ENCODE data around the gene RAB30.

The RAB30 gene

DNA sequence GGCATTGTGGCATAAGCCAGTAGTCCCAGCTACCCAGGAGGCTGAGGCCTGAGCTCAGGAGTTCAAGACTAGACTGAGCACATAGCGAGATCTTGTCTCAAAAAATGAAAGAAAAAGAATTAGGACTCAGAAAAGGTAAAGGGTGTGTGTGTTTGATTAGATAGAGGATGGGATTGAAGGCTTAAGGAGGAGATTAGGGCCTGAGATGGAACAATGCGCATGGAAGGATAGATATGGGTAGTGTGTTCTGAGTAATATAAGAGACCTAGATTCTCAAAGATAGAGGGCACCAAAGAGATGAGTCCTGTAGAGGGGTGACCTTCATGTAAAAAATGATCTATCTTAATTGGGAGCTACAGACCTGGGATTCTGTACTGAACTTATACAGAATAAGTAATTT is 17.3 kb upstream of the RAB30 start:
- no peak overlapping the region for H3K27ac Mint-ChIP-seq
- no peaks in the 10 kb centered on the region for H3K36me3 Mint-ChIP-seq
- ATAC-seq (ENCODE audit: low read depth) = no peak

DNA sequence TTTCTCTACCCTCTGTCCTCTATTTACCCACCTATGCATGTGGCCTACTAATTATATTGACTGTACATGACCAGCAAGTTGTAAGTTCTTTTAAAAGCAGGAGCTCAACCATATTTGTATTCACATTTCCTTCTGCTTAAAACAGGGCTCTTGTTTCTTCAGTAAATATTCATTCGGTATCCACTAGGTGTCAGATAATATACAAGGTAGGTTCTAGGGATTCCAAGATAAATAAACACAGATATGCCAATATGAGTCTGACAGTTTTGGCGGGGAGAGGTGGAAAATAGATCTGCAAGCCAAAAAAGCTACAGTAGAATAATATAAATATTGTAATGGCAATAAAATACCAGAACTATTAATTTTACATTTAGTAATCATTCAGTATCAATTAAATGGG is 15.3 kb upstream of the RAB30 start:
- H3K27ac Mint-ChIP-seq = no peak overlapping the region
- H3K4me3 Mint-ChIP-seq = no peak overlapping the region
- peaks cover 11% of the 10 kb centered on the region for H3K4me1 Mint-ChIP-seq
- ATAC-seq (ENCODE audit: low read depth) = no peak
- DNase-seq (ENCODE audit: low spot score in 2 of 2) = no peak
- no peaks in the 10 kb centered on the region for H3K36me3 Mint-ChIP-seq
- no peaks in the 10 kb centered on the region for H3K27me3 Mint-ChIP-seq
- no peaks in the 10 kb centered on the region for H3K9me3 Mint-ChIP-seq

More for the DNA sequence above, 17.3 kb upstream of the RAB30 start:
- H3K4me3 Mint-ChIP-seq = no peak overlapping the region
- H3K4me1 Mint-ChIP-seq = peaks cover 11% of the 10 kb centered on the region
- no peaks in the 10 kb centered on the region for H3K27me3 Mint-ChIP-seq
- H3K9me3 Mint-ChIP-seq = no peaks in the 10 kb centered on the region
- no peak for DNase-seq (ENCODE audit: low spot score in 2 of 2)

DNA sequence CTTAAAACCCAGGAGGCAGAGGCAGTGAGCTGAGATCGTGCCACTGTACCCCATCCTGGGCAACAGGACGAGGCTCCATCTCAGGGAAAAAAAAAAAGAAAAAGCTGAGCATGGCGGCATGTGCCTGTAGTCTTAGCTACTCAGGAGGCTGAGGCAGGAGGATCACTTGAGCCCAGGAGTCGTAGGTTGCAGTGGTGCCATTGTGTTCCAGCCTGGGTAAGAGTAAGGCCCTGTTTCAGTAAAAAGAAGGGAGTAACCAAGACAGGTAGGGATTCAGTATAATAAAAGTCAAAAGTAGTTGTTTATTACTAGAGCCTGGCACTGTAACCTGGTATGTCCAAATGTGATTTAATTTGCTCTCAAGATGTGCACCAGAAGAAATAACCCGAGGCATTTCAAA is 8.1 kb upstream of the RAB30 start:
- ATAC-seq (ENCODE audit: low read depth) (no peak), DNase-seq (ENCODE audit: low spot score in 2 of 2) (no peak)
- Mint-ChIP-seq H3K4me3 (no peak overlapping the region), H3K4me1 (peaks cover 10% of the 10 kb centered on the region), H3K27me3 (no peaks in the 10 kb centered on the region), H3K27ac (peak overlapping the region; percentile 50), H3K9me3 (no peaks in the 10 kb centered on the region), H3K36me3 (peaks cover 7% of the 10 kb centered on the region)

DNA sequence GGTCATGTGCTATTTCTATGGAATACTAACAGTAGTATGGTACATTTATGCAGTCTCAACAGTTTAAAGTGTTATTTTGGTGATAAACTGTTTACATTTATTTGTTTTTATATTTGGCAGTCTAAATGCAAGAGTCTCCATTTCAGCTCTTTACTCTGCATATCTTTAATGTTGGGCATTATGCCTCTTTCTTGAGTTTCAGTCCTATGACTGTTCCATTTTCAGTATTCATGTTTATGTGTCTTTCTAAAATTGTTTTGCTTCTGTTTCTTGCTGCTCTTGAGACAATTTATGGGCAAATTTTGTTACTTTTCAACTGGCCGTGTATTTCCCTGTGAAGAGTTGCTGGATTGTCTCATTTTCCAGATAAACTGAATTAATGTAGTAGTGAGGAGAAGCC is 6.6 kb upstream of the RAB30 start:
- Mint-ChIP-seq H3K27me3 (no peaks in the 10 kb centered on the region), H3K9me3 (no peaks in the 10 kb centered on the region), H3K36me3 (peaks cover 13% of the 10 kb centered on the region), H3K27ac (peak overlapping the region; percentile 60), H3K4me1 (peaks cover 18% of the 10 kb centered on the region), H3K4me3 (no peak overlapping the region)
- no peak for ATAC-seq (ENCODE audit: low read depth)
- DNase-seq (ENCODE audit: low spot score in 2 of 2) = no peak

DNA sequence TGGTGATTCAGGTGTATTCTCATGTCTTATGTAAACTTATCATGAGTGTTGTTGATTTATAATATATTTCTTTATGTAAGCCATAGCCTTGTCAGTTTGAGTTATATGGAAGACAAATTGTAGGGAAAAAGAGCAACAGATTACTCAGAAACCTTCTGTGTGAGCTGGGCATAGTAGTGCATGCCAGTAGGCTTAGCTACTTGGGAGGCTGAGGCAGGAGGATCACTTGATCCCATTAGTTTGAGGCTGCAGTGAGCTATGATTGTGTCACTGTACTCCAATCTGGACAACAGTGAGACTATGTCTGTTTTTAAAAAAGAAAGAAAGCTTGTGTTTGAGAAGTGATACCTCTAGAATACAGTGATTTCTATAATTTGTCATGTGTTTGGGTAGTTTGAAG is 2.2 kb upstream of the RAB30 start:
- Mint-ChIP-seq H3K4me3 (no peak overlapping the region), H3K9me3 (no peaks in the 10 kb centered on the region), H3K27me3 (no peaks in the 10 kb centered on the region), H3K36me3 (peaks cover 15% of the 10 kb centered on the region), H3K4me1 (peaks cover 34% of the 10 kb centered on the region), H3K27ac (no peak overlapping the region)
- DNase-seq (ENCODE audit: low spot score in 2 of 2) = no peak
- no peak for ATAC-seq (ENCODE audit: low read depth)

DNA sequence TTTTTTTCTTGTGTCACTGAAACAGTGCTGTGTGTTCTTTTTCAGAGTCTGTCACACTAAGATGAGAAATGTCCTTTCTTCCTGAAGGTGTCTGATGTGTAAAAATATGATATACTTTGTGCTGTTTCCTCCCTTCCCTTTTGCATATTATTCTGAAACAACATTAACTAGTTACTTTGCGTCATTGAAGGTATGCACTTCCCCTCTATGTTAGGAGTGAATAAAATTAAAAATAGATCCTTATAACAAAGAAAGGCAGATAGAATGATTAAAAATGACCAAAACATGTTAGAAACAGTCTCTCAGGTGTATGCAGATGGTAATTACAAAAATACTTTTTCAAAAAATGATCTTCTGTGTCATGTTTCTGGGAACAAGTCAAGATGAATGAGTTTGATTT is 1.6 kb upstream of the RAB30 start:
- H3K27me3 Mint-ChIP-seq = no peaks in the 10 kb centered on the region
- peak; percentile 21 for ATAC-seq (ENCODE audit: low read depth)
- no peak overlapping the region for H3K4me3 Mint-ChIP-seq
- no peak overlapping the region for H3K27ac Mint-ChIP-seq
- DNase-seq (ENCODE audit: low spot score in 2 of 2) = peak in 1 of 2 donors; percentile 7
- H3K9me3 Mint-ChIP-seq = no peaks in the 10 kb centered on the region
- H3K4me1 Mint-ChIP-seq = peaks cover 36% of the 10 kb centered on the region
- H3K36me3 Mint-ChIP-seq = peaks cover 16% of the 10 kb centered on the region

DNA sequence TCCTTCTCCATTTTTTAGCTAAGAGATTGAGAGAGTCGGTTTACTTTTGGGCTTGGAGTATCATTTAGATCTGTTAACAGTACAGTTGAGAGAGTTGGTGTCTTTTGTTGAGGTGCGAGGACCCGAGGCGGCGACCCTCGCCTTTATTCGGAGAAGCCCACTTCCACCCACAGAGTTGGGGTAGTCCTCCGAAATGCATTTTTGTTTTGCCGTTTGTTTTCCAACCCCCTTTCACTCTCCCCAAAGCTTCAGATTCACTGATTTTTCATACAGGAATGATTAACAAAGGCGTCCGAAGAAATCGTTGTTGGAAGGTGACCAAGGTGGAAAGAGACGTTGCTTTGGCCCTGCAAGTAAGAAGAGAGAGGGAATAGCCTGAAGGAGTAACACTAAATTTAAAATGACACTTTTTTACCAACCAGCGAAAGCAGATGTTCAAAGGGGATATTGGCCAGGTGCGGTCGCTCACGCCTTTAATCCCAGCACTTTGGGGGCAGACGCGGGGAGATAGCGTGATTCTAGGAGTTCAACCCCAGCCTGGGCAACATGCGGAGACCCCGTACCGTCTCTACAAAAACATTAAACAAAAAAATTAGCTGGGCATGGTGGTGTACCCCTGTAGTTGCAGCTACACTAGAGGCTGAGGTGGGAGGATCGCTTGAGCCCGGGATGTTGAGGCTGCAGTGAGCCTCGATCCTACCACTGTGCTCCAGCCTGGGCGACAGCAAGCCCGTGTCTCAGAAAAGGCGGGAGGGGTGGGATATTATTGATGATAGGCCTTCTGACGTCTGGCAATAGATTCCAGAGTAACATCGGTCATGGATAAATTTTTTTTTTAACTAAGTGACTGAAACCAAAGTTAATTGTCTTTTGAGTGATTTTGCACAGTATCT is 899 bp upstream of the RAB30 start:
- Mint-ChIP-seq H3K36me3 (peaks cover 17% of the 10 kb centered on the region), H3K4me1 (peaks cover 38% of the 10 kb centered on the region), H3K9me3 (no peaks in the 10 kb centered on the region), H3K27me3 (no peaks in the 10 kb centered on the region), H3K27ac (no peak overlapping the region), H3K4me3 (no peak overlapping the region)
- DNase-seq (ENCODE audit: low spot score in 2 of 2) (no peak), ATAC-seq (ENCODE audit: low read depth) (no peak)

DNA sequence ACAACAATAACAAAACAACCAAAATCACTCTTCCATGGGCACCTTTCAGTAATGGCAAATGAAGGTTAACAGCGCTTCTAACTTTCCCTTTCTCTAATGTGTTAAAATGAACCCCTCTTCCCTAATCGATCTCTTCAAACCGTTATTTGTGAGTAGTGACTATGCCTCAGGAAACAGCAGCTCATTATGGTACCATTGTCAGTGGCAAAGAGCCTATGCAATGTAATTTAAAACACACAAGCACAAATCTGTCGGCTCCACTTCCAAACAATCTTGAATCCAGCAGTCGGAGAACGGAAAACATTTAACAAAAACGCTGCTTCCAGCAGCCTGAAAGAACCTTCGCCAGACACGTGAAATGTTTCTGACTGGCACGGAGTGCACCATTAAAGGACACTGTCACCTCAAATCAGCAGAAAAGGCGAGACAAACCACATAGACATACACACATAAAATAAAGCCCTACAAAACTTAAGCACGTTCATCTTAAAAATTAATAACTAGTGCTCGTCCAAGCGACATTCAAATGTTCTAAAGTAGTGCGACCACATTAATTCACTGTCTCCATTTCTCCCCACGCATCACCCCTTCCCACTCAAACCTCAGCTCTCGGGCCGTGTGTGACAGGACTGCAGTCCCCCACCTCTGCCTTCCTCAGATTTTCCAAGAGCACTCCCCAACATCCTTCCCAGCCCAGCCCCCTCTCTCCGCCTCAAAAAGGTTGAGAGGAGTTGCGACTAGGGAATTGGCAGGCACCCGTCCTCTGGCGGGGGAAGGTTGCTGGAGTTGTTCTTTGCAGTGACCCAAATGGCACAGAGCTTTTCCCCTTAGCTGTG is 748 bp downstream of the RAB30 start:
- ATAC-seq (ENCODE audit: low read depth) (no peak), DNase-seq (ENCODE audit: low spot score in 2 of 2) (no peak)
- peaks cover 20% of the 10 kb centered on the region for H3K36me3 Mint-ChIP-seq
- H3K4me3 Mint-ChIP-seq = no peak overlapping the region
- H3K27me3 Mint-ChIP-seq = no peaks in the 10 kb centered on the region
- H3K27ac Mint-ChIP-seq = no peak overlapping the region
- H3K4me1 Mint-ChIP-seq = peaks cover 45% of the 10 kb centered on the region
- H3K9me3 Mint-ChIP-seq = no peaks in the 10 kb centered on the region

DNA sequence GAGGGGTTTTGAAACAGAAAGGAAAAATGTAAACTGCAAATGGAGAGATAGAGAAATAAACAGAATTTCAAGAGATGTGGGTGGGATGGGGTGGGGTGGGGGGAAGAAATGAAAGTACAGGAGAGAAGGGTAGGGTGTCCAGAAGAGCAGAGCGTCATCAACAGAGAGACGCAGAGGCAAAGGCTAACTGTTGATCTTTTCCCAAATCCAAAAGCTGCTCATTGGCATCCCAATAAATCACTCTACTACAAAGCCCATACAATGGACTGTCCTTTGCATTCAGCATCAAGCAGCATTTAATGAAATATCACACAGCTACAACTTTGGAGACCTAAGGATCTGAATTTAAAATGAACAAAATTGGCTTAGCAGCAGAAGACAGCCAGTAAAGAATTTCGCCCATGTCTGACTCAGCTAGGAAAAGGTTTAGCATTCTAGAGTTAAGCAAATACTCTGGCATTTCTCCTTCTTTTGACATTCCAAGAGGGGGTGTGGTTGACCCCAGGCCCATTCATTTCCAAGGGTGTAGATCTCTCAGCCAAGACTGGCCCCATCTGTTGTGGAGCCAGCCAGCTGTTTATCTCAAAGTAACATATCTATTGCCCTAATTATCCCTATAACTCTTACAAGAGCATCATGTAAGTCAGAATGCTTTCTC is 1.5 kb downstream of the RAB30 start:
- Mint-ChIP-seq H3K27me3 (no peaks in the 10 kb centered on the region), H3K27ac (no peak overlapping the region), H3K9me3 (peaks cover under 1% of the 10 kb centered on the region), H3K4me3 (no peak overlapping the region), H3K4me1 (peaks cover 48% of the 10 kb centered on the region), H3K36me3 (peaks cover 20% of the 10 kb centered on the region)
- DNase-seq (ENCODE audit: low spot score in 2 of 2) (no peak), ATAC-seq (ENCODE audit: low read depth) (no peak)

DNA sequence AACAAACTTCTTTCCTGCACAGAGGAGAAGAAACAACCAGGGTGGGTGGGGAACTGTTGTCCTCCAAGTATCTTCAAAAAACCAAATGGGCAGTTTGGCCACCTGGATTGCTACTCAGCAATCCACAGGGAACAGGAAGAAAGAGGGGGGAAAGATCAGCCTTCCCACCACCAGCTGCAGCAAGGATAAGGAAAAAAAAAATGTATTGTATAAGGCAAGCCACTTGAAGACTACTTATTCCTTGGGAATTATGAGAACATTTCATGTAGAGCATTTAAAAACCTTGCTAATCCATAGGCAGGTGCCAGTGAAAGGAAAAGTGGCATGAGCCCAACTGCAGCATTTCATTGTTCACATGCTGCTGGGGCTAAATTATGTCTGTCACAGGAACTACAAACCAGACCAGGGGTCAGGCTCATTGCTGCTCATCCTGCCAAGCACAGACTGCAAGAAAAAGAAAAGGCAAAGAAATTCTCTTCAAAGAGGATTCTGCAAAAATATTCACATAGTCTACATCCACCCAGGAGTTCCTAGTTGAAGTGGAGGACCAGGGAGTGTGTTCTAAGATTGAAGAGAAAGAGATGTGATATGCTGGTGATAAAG is 2.2 kb downstream of the RAB30 start:
- peak overlapping the region; percentile 67 for H3K27ac Mint-ChIP-seq
- peaks cover 1% of the 10 kb centered on the region for H3K9me3 Mint-ChIP-seq
- peaks cover 17% of the 10 kb centered on the region for H3K36me3 Mint-ChIP-seq
- H3K4me3 Mint-ChIP-seq = no peak overlapping the region
- peaks cover 49% of the 10 kb centered on the region for H3K4me1 Mint-ChIP-seq
- no peaks in the 10 kb centered on the region for H3K27me3 Mint-ChIP-seq
- no peak for ATAC-seq (ENCODE audit: low read depth)
- DNase-seq (ENCODE audit: low spot score in 2 of 2) = no peak

DNA sequence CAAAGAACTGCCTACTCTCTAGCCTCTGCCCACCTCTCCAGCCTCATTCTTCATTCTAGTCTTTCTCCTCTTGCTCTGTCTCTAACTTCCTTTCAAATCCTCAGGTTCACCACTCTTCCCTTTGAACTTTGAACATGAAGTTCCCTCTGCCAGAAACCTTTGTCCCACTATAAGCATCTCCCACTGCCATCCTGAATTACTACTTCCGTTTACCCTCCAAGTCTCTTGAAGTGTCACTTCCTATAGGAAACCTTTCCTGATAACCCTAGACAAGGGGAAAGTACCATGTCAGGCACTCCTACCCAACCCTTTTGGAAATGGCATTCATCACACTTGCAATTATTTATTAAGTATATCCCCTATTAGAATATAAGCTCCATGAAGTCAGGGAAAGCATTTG is 3.1 kb downstream of the RAB30 start:
- H3K27ac Mint-ChIP-seq = peak overlapping the region; percentile 67
- no peaks in the 10 kb centered on the region for H3K27me3 Mint-ChIP-seq
- peaks cover 51% of the 10 kb centered on the region for H3K4me1 Mint-ChIP-seq
- H3K36me3 Mint-ChIP-seq = peaks cover 12% of the 10 kb centered on the region
- ATAC-seq (ENCODE audit: low read depth) = no peak
- no peak for DNase-seq (ENCODE audit: low spot score in 2 of 2)
- no peak overlapping the region for H3K4me3 Mint-ChIP-seq
- H3K9me3 Mint-ChIP-seq = peaks cover 1% of the 10 kb centered on the region

DNA sequence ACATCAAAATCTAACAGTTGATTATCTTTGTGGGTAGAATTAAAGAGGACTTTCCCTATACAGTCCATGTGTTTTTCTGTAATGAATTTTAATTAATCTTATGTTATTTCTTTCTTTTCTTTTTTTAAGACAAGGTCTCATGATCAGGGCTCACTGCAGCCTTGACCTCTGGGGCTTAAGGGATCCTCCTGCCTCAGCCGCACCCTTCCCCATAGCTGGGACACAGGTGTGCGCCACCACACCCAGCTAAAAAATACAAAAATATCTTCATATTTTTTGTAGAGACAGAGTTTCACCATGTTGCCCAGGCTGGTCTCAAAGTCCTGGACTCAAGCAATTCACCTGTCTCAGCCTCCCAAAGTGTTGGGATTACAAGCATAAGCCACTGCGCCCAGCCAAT is 7.7 kb downstream of the RAB30 start:
- no peaks in the 10 kb centered on the region for H3K27me3 Mint-ChIP-seq
- no peak for DNase-seq (ENCODE audit: low spot score in 2 of 2)
- peaks cover 50% of the 10 kb centered on the region for H3K4me1 Mint-ChIP-seq
- H3K4me3 Mint-ChIP-seq = peak overlapping the region; percentile 86
- ATAC-seq (ENCODE audit: low read depth) = no peak
- H3K9me3 Mint-ChIP-seq = peaks cover 4% of the 10 kb centered on the region
- peak overlapping the region; percentile 98 for H3K27ac Mint-ChIP-seq
- peaks cover 24% of the 10 kb centered on the region for H3K36me3 Mint-ChIP-seq

DNA sequence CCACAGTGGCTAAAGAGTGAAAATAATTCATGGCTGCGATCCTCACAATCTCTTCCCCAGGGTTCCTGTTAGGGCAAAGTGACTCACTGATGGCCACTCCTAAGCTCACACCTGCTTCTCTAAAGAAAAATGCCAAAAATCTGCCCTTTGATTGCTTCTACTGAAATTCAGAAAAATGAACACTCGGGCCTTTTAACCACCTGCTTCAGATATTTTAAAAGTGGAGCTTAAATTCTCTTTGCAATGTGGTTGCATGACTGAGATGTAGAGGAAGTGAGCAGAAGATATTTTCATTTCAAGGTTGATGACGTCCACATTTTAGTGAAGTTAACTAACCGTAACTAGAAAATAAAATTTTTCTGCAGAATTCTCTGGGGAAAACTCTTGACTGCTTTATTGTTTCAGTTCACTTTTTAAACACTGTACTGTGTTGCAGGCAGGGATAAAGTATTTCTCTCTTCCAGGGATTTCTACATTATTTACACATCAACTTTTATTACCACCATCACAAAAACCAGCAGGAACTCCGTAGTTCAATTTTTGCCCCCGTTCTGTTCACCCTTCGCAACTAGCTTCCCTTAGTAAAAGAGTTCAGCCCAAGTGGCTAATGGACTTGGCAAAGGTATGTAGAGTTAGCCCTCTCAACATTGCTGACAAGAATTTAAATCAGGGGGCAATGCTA is 8.5 kb downstream of the RAB30 start:
- Mint-ChIP-seq H3K27me3 (no peaks in the 10 kb centered on the region), H3K4me3 (peak overlapping the region; percentile 86), H3K4me1 (peaks cover 45% of the 10 kb centered on the region), H3K27ac (peak overlapping the region; percentile 98), H3K9me3 (peaks cover 4% of the 10 kb centered on the region), H3K36me3 (peaks cover 20% of the 10 kb centered on the region)
- DNase-seq (ENCODE audit: low spot score in 2 of 2) = peak; percentile 48 to 74
- ATAC-seq (ENCODE audit: low read depth) = peak; percentile 75

All from memory B cell (primary cell).